GM21447 (cell line): Measurements from ENCODE around the gene USP10.
A peak's percentile ranks its signal among the peaks of the same experiment; 100 is the strongest.

Experiments
- ATAC-seq: cut with Tn5 transposase; IDR thresholded peaks from one replicate; pipeline ENCODE4 v1.9.1; 2021; ENCODE audit not compliant: unreplicated experiment

USP10 gene, protein sequence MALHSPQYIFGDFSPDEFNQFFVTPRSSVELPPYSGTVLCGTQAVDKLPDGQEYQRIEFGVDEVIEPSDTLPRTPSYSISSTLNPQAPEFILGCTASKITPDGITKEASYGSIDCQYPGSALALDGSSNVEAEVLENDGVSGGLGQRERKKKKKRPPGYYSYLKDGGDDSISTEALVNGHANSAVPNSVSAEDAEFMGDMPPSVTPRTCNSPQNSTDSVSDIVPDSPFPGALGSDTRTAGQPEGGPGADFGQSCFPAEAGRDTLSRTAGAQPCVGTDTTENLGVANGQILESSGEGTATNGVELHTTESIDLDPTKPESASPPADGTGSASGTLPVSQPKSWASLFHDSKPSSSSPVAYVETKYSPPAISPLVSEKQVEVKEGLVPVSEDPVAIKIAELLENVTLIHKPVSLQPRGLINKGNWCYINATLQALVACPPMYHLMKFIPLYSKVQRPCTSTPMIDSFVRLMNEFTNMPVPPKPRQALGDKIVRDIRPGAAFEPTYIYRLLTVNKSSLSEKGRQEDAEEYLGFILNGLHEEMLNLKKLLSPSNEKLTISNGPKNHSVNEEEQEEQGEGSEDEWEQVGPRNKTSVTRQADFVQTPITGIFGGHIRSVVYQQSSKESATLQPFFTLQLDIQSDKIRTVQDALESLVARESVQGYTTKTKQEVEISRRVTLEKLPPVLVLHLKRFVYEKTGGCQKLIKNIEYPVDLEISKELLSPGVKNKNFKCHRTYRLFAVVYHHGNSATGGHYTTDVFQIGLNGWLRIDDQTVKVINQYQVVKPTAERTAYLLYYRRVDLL

GRCh38 chr16:84699712-84700445 is at the start of gene USP10:
TSS of gene USP10 (plus strand) at chr16:84700000. CDS start at chr16:84700091, 91 bp downstream.
- peak; percentile 62 for ATAC-seq

- ATAC-seq: no peak
Observed at GRCh38 chr16:84650062-84650991, 49.5 kb upstream of the USP10 start.

GRCh38 chr16:84652566-84652965 is 47.2 kb upstream of the USP10 start:
- ATAC-seq: no peak

- ATAC-seq: no peak
Observed at GRCh38 chr16:84654238-84654637, 45.6 kb upstream of the USP10 start.

DNA sequence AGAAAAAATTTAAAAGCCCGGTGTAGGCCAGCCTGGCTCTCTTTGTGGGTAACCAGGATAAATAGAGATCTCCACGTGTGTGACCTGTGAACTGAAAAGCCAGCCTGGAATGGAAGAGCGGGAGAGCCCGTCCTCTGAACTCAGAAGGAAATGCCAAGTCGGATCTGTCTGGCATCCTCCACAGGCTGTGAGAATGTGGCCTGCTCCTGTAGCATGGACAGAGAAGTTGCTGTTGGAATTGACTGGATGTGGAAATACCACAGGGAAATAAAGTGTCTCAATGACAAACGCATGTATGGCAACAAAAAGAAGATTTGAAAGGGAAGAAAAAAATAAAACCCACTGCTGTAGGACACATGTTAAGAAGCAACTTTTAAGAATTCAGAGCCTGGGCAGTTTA is 44.8 kb upstream of the USP10 start:
- no peak for ATAC-seq

DNA sequence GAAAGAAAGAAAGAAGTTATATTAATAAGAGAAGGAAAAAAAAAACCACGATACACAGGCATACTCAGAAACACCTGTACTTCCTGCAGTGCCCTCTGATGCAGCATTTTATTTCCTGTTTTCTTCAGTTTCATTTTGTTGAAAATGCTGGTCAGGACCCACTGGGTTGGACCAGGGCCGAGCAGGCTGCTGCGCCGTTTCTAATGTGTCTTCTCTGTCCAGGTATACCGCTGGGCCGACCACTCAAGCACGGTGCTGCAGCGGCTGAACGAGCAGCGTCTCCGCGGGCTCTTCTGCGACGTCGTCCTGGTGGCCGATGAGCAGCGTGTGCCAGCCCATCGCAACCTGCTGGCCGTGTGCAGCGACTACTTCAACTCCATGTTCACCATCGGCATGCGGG is 43.2 kb upstream of the USP10 start:
- no peak for ATAC-seq

GRCh38 chr16:84657229-84657837 is 42.5 kb upstream of the USP10 start:
- ATAC-seq: no peak

GRCh38 chr16:84658690-84659089 is 41.1 kb upstream of the USP10 start:
- ATAC-seq: no peak

- ATAC-seq: no peak
Observed at GRCh38 chr16:84659656-84660300, 40.0 kb upstream of the USP10 start.

DNA sequence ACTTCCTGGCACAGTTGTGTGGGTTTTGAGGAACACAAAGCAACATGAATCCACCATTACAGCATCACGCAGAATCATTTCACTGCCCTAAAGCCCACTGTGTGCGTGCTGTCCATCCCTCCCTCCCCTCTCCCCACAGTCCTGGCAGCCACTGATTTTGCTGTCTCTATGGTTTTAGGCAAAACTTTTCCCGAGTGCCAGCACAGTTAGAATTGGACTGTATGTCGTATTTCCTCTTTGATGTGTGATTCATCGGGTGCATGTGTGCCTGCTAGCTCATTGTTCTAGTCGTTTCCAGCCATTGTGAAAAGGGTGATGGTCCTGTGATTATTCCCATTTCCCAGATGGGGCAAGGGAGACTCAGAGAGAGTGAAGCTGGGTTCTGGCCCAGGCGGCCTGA is 38.8 kb upstream of the USP10 start:
- no peak for ATAC-seq

GRCh38 chr16:84661418-84662060 is 38.3 kb upstream of the USP10 start:
- ATAC-seq: no peak

- ATAC-seq: no peak
Observed at GRCh38 chr16:84662471-84662870, 37.3 kb upstream of the USP10 start.

DNA sequence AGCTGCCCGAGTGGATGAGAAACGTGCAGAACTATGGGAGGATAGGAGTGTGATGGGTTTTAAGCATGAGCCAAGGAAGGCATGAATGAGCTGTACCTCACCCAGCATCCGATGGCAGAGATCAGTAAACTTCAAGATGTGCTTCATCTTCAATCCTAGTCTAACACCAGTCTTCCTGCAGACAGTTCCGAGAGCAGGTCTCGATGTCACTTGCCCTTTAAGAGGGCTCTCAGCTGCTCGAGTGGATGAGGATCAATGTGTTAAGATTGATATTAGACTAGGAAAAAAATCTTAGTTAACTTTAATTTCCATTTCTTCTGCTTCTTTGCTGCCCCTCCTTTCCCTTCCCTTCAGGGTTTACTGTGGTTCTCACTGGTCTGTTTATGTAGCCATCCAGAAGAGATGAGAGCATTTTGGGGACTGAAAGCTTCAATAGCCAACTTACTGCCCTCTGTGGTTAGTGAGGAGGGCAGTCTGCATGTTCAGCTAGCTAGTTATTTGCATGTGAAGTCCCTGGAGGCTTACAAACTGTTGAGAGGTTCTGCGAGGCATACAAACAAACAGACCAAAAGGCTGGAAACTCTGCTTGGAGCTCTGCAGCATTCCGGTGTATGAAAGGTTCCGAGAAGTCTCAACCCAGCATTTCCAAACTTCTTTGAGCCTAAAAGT is 36.2 kb upstream of the USP10 start:
- peak; percentile 95 for ATAC-seq

GRCh38 chr16:84665359-84665758 is 34.4 kb upstream of the USP10 start:
- ATAC-seq: no peak

GRCh38 chr16:84665843-84666242 is 34.0 kb upstream of the USP10 start:
- no peak for ATAC-seq

DNA sequence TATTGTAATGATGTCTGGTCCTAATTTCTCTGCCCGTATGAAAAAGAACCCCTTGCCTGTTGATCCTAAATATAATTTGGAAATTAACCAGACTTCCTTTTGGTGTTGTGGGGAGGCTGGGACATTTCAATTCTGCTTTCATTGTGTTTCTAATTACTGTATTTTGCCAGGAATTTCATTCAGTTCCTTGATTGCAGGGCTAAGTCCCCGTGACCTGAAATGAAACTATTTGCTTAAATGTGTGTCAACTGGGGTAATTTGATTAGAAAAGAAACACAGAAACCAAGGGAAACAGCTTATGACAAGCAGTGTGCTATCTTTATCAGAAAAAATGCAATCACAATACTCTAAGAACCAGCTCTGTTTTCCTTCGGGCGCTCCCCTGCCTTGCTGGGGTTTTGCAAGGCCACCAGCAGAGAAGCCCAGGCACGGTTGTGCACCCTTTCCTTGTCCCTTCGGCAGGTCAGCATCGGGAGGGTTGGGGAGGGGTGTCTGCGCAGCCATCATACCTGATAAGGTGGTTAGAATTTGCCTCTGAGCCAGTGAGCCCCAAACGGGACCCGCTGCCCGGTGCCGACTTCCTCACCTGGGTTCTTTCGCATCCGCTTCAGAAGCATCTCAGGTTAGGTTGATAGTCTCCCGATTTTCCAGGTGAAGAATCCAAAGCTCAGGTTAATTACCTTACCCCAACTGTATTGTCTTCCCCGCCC is 32.0 kb upstream of the USP10 start:
- no peak for ATAC-seq

GRCh38 chr16:84670063-84670462 is 29.7 kb upstream of the USP10 start:
- ATAC-seq: no peak
